ENCODE results near the gene HPGD. TPM values are rescaled to one million over a fixed set of nuclear protein-coding genes. Genes with fewer than 3 reads are reported as not detected.

HPGD gene
- total RNA-seq, 1 experiment from 2014 or later, result 1.7 TPM

GRCh38 chr4:174512745-174513144 is 9.5 kb downstream of the HPGD start:
- H3K27me3 ChIP-seq (replicated peaks; ENCODE audit: insufficient read depth, low read depth, low read length, poor library complexity), result peaks cover 4% of the 10 kb centered on the region
- H3K27ac ChIP-seq (ENCODE audit: low read depth, low read length, poor library complexity, severe bottlenecking), result no peak overlapping the region
- intact Hi-C loops (cut with micrococcal nuclease; ENCODE audit: unreplicated experiment), result no loop called here
- H3K9me3 ChIP-seq (ENCODE audit: low read depth, low read length, poor library complexity, severe bottlenecking), result no peaks in the 10 kb centered on the region
- H3K4me3 ChIP-seq (ENCODE audit: low read depth, low read length, poor library complexity, severe bottlenecking), result no peak overlapping the region
- no peak for TF ChIP-seq EZH2 (IDR thresholded peaks at IDR 0.05; ENCODE audit: borderline replicate concordance, low read depth, low read length, poor library complexity, severe bottlenecking)
- TF ChIP-seq CTCF (conservative IDR thresholded peaks at IDR 0.05; ENCODE audit: low read depth, low read length), result no peak
- no peak for DNase-seq (ENCODE audit: low spot score)
- no TSS peak for BruUV-seq (replicated peaks)
- CTCF ChIA-PET, result no interaction called here
- POLR2A ChIA-PET (ENCODE audit: low non-redundant PET), result no interaction called here
- H3K36me3 ChIP-seq (ENCODE audit: insufficient read depth, low read length, poor library complexity, severe bottlenecking), result no peaks in the 10 kb centered on the region
- H3K4me1 ChIP-seq (ENCODE audit: insufficient read depth, low read length, poor library complexity, severe bottlenecking), result no peaks in the 10 kb centered on the region

GRCh38 chr4:174505892-174506291 is 16.4 kb downstream of the HPGD start:
- Histone ChIP-seq H3K36me3 (ENCODE audit: insufficient read depth, low read length, poor library complexity, severe bottlenecking) (no peaks in the 10 kb centered on the region), H3K27me3 (replicated peaks; ENCODE audit: insufficient read depth, low read depth, low read length, poor library complexity) (no peaks in the 10 kb centered on the region), H3K4me3 (ENCODE audit: low read depth, low read length, poor library complexity, severe bottlenecking) (no peak overlapping the region), H3K4me1 (ENCODE audit: insufficient read depth, low read length, poor library complexity, severe bottlenecking) (no peaks in the 10 kb centered on the region), H3K27ac (ENCODE audit: low read depth, low read length, poor library complexity, severe bottlenecking) (no peak overlapping the region), H3K9me3 (ENCODE audit: low read depth, low read length, poor library complexity, severe bottlenecking) (no peaks in the 10 kb centered on the region)
- no peak for TF ChIP-seq EZH2 (IDR thresholded peaks at IDR 0.05; ENCODE audit: borderline replicate concordance, low read depth, low read length, poor library complexity, severe bottlenecking)
- TF ChIP-seq CTCF (conservative IDR thresholded peaks at IDR 0.05; ENCODE audit: low read depth, low read length), result no peak
- POLR2A ChIA-PET (ENCODE audit: low non-redundant PET), result no interaction called here
- no TSS peak for BruUV-seq (replicated peaks)
- CTCF ChIA-PET, result no interaction called here
- intact Hi-C loops (cut with micrococcal nuclease; ENCODE audit: unreplicated experiment), result no loop called here
- DNase-seq (ENCODE audit: low spot score), result no peak

GRCh38 chr4:174505007-174505406 is 17.3 kb downstream of the HPGD start:
- CTCF ChIA-PET, result no interaction called here
- no peaks in the 10 kb centered on the region for H3K36me3 ChIP-seq (ENCODE audit: insufficient read depth, low read length, poor library complexity, severe bottlenecking)
- H3K4me1 ChIP-seq (ENCODE audit: insufficient read depth, low read length, poor library complexity, severe bottlenecking), result no peaks in the 10 kb centered on the region
- no peaks in the 10 kb centered on the region for H3K27me3 ChIP-seq (replicated peaks; ENCODE audit: insufficient read depth, low read depth, low read length, poor library complexity)
- BruUV-seq (replicated peaks), result no TSS peak
- POLR2A ChIA-PET (ENCODE audit: low non-redundant PET), result no interaction called here
- no peak overlapping the region for H3K27ac ChIP-seq (ENCODE audit: low read depth, low read length, poor library complexity, severe bottlenecking)
- H3K9me3 ChIP-seq (ENCODE audit: low read depth, low read length, poor library complexity, severe bottlenecking), result no peaks in the 10 kb centered on the region
- DNase-seq (ENCODE audit: low spot score), result no peak
- H3K4me3 ChIP-seq (ENCODE audit: low read depth, low read length, poor library complexity, severe bottlenecking), result no peak overlapping the region
- TF ChIP-seq EZH2 (IDR thresholded peaks at IDR 0.05; ENCODE audit: borderline replicate concordance, low read depth, low read length, poor library complexity, severe bottlenecking), result no peak
- TF ChIP-seq CTCF (conservative IDR thresholded peaks at IDR 0.05; ENCODE audit: low read depth, low read length), result no peak
- intact Hi-C loops (cut with micrococcal nuclease; ENCODE audit: unreplicated experiment), result no loop called here
